Brain microvascular endothelial cell (primary cell): Measurements from ENCODE around the gene ASIC2.

Experiments used
- DNase-seq: peaks from one replicate; pipeline ENCODE4 v3.0.0-alpha.2; 2020
- H3K27ac ChIP-seq: fragments of 250-450 bp; sonication (Bioruptor Pico); 2 replicates; pipeline ENCODE4 v1.5.1; 2020; ENCODE audit warnings: mild to moderate bottlenecking, moderate library complexity
- H3K27me3 ChIP-seq: fragments of 250-450 bp; sonication (Bioruptor Pico); replicated peaks from 2 replicates; pipeline ENCODE4 v1.5.1; 2020; ENCODE audit warnings: mild to moderate bottlenecking
- H3K36me3 ChIP-seq: fragments of 250-450 bp; sonication (Bioruptor Pico); replicated peaks from 2 replicates; pipeline ENCODE4 v1.5.1; 2020; ENCODE audit warnings: mild to moderate bottlenecking
- H3K4me3 ChIP-seq: 2 replicates; pipeline ENCODE4 v1.5.1; 2011; ENCODE audit warnings: low read depth, mild to moderate bottlenecking, control low read depth, low read length, moderate library complexity
- CTCF ChIP-seq: IDR thresholded peaks from 2 replicates; pipeline ENCODE4 v1.5.1; 2011; ENCODE audit warnings: low read depth, mild to moderate bottlenecking, moderate library complexity, low read length, control low read depth, inconsistent platforms; ENCODE audit errors: missing control alignments
- in situ Hi-C: cut with HindIII; loops from 2 replicates; pipeline ENCODE4 v1.10.0; 2017; ENCODE audit warnings: low sequenced_read_pairs, low pct_ligation_motif_present

ASIC2 gene

GRCh38 chr17:33229499-33229898, 63.6 kb downstream of the ASIC2 start:
- TF ChIP-seq CTCF: no peak
- Histone ChIP-seq H3K36me3 (no peaks in the 10 kb centered on the region), H3K27me3 (no peaks in the 10 kb centered on the region), H3K27ac (no peak overlapping the region), H3K4me3 (no peak overlapping the region)
- in situ Hi-C loops: no loop called here
- DNase-seq: no peak

GRCh38 chr17:33229028-33229427, 64.1 kb downstream of the ASIC2 start:
- no peaks in the 10 kb centered on the region for H3K27me3 ChIP-seq
- H3K4me3 ChIP-seq: no peak overlapping the region
- no peaks in the 10 kb centered on the region for H3K36me3 ChIP-seq
- H3K27ac ChIP-seq: no peak overlapping the region
- in situ Hi-C loops: no loop called here
- no peak for TF ChIP-seq CTCF
- no peak for DNase-seq

GRCh38 chr17:33228548-33228947, 64.5 kb downstream of the ASIC2 start:
- no peaks in the 10 kb centered on the region for H3K27me3 ChIP-seq
- H3K27ac ChIP-seq: no peak overlapping the region
- DNase-seq: no peak
- in situ Hi-C loops: no loop called here
- no peak for TF ChIP-seq CTCF
- H3K36me3 ChIP-seq: no peaks in the 10 kb centered on the region
- H3K4me3 ChIP-seq: no peak overlapping the region

- Histone ChIP-seq H3K27me3 (no peaks in the 10 kb centered on the region), H3K4me3 (no peak overlapping the region), H3K36me3 (no peaks in the 10 kb centered on the region), H3K27ac (no peak overlapping the region)
- DNase-seq: no peak
- in situ Hi-C loops: no loop called here
- no peak for TF ChIP-seq CTCF
These were observed 65.2 kb downstream of the ASIC2 start for GRCh38 chr17:33227911-33228310.

- in situ Hi-C loops: no loop called here
- Histone ChIP-seq H3K27me3 (no peaks in the 10 kb centered on the region), H3K27ac (no peak overlapping the region), H3K4me3 (no peak overlapping the region), H3K36me3 (no peaks in the 10 kb centered on the region)
- TF ChIP-seq CTCF: no peak
- DNase-seq: no peak
These were observed 67.1 kb downstream of the ASIC2 start for GRCh38 chr17:33225994-33226393.

GRCh38 chr17:33225509-33225908, 67.6 kb downstream of the ASIC2 start:
- no peak overlapping the region for H3K27ac ChIP-seq
- H3K36me3 ChIP-seq: no peaks in the 10 kb centered on the region
- no peak for TF ChIP-seq CTCF
- no peaks in the 10 kb centered on the region for H3K27me3 ChIP-seq
- no peak overlapping the region for H3K4me3 ChIP-seq
- in situ Hi-C loops: no loop called here
- no peak for DNase-seq
